HG03175 (cell line): ENCODE data around the gene SUCLG2.
A peak's percentile ranks its signal among the peaks of the same experiment; 100 is the strongest.

Experiments used
- ATAC-seq: cut with Tn5 transposase; IDR thresholded peaks from one replicate; pipeline ENCODE4 v1.9.1; 2021; ENCODE audit warnings: mild to moderate bottlenecking, moderate library complexity; ENCODE audit not compliant: unreplicated experiment

Gene SUCLG2

DNA sequence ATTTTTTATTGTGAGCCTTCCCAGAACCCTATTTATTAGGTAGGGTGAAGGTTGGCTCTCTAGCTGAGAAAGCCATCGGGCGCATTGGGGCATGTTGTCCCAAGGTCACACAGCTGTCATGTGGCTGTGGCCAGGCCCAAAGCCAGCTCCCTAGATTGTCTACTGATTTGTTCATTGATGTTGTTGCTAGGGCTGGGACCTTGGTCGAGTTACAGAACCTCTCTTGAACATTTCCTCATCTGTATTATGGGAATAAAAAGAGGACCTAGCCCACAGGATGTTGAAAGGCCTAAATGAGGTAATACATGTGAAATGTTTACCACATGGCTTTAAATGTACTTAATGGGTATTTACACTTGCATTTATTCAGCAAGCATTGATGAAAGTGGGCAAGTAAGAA is 252.5 kb downstream of the SUCLG2 start:
- no peak for ATAC-seq

DNA sequence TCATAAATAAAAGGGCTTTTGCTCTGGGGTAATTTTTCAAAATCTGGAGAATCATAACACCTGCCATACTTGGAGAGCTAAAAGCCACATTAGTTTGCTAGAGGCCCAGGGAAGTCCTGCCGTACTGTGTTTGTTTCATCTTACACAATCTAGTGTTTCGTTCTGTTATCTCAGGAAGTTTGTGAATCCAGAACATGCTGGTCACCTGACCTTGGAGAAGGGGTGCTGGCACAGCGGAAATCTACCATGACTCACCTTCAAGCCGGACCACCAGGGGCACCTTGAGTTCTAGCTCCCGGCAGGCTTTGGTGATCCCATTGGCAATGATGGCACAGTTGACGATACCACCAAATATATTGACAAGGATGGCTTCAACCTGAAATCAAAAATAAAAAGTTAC is 253.9 kb downstream of the SUCLG2 start:
- ATAC-seq = no peak

DNA sequence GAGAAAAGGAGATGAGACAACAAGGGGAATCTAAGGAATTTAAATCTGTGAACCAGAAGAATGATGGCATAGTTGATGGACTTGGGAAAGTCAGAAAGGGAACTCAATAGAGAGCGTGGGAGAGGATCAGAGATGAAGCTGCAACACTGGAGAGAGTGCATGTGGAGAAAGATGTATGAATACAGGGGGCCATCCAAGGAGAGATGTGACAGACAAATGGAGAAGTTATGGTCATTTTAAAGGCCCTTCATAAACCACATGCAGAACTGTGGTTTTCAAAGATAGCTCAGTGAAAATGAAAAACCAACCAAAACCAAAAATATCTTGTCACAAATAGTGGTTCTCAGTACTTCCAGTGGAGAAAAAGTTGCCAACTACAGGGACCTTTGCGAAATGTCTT is 265.2 kb downstream of the SUCLG2 start:
- peak; percentile 81 for ATAC-seq

DNA sequence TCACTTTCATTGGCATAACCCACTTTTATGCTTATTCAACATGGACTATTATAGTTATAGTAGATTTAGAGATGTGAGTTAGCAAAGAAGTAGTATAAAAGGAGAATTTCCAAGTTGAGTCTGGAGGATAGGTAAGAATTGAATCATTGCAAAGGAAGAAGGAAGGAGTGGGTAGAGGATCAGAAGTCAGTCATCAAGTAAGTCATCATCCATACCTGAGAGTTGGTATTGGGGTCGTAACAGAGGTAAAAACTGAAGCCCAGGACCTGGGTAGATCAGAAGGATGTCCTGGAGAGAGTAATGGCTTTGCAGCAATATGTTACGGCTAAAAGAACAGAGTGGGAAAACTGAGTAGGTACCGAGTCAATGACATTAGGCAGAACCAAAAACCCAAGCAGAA is 265.7 kb downstream of the SUCLG2 start:
- peak; percentile 10 for ATAC-seq

DNA sequence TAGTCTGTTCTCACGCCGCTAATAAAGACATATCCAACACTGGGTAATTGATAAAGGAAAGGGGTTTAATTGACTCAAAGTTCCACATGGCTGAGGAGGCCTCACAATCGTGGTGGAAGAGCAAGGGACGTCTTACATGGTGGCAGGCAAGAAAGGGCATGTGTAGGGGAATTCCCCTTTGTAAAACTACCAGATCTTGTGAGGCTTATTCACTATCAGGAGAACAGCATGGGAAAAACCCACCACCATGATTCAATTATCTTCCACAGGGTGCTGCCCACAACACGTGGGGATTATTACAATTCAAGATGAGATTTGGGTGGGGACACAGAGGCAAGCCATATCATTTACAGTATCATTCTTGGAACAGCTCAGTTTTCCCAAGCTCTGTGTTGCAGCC is 268.0 kb downstream of the SUCLG2 start:
- no peak for ATAC-seq

DNA sequence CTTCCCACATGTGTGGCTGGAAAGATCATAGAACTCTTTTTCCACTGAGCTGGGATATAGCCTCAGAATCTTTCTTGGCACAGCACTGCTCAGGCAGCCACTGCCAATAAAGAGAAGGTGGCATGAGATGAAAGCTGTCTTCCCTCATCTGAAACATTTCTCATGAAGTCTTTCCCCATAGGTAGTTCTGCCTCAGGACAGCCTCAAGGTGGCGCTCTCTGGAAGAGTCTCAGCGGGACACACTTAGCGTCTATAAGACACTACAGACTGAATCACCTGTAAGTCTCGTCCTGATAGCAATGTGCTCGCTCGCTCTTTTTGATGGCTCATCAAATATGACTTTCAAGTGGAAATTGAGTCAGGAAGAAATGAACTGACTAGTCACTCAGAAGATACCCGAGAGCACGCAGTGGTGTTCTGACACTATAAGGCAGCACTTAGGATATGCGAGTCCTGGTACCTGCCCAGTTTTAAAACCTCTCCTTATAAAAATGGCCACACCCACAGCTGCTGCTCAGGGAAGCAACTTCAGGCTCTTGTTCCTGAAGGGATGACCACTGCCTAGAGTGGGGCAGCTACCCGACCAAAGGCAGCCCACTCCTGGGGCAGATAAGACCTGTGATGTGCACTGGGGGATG is 269.5 kb downstream of the SUCLG2 start:
- ATAC-seq = no peak

DNA sequence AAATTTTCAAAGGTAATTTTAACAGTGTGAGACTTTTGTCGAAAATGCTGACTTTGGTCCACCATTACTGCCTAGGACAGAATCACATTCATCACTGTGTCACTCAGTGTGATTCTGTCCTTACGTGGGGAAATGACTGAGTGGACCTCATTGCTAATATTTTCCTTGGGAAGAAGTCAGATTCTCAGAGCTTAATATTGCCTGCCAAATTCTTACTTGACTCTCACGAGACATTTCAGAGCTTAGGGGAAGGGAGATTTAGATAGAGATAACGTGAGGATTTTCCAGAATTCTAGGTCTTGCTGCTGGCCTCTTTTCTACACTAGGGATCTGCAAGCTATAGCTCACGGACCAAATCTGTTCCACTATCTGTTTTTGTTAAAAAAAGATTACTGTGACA is 270.4 kb downstream of the SUCLG2 start:
- no peak for ATAC-seq

DNA sequence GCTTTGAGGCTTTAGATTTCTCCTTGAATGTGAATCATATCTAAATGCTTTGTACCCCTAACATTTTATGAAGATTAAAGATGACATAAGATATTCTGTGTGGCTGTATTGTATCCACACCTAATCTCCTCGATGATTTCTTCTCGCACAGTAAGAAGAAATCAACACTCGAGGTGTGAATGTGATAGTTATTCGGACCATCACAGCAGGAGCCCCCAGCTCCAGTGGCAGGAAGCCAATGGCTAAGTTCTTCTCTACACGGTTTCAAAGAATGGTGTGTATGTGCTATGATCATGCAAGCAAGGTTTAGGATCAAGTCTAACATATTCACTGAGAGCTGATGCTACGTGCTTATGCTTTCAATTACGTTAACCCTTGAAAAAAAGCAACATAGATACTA is 271.0 kb downstream of the SUCLG2 start:
- no peak for ATAC-seq

DNA sequence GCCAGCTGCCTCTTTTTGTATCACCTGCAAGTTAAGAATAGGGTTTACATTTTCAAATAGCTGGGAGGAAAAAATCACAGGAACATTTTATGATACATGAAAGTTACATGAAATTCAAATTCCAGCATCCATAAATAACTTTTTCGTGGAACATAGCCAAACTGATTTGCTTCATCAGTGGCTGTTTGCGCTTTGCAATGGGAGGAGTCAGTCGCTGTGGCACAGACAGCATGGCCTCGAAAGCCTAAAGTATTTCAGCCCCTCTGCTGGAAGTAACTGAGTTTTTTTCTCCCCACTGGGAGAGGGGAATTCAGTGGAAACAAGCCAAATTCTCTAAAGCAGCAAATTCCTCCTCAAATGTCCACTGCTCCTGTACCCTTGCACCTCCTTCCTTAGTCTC is 271.9 kb downstream of the SUCLG2 start:
- ATAC-seq = no peak

DNA sequence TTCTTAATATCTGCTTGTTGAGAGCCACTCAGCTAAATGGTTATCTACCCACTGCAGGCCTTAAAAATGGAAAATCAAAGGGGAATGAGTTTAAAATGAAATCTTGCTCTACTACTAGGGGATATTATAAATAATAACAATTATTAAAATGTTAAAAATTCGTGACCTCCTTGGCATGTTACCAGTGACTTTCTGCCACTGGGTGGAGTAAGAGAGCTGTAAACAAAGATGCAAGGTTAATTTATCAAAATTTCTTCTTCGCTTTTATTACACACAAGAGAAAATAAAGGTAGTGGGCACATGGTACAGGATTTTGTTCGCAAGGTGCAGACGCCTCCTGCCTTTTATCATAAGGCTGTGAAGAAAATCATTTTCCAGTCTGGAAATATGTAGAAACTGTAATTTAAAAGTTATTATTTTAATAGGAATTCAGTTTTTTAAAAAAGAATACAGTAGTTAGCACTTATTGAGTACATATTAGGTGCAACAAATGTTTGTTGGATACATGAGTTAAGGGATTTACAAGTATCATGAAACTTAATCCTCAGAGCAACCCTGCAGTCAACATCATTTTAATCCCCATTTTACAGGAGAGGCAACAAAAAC is 272.6 kb downstream of the SUCLG2 start:
- ATAC-seq = peak; percentile 39

DNA sequence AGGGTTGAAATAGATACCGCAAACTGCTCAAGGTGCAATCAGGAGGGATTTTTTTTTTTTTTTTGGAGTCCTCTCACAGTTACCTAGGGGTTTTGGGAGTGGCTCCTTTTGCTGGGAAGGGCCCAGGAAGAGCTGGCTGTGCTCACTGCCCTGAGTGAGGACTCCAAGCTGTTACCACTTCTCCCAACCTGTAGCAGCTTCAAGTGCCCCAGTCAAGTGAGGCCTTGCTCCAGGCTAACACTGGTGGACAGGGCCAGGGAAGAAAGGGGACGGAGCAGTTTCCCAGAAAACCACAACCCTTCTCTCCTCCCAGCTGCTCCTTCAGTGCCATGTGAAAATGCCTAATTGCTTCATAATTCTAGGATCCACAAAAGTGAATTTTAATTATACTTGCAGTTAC is 274.3 kb downstream of the SUCLG2 start:
- no peak for ATAC-seq

DNA sequence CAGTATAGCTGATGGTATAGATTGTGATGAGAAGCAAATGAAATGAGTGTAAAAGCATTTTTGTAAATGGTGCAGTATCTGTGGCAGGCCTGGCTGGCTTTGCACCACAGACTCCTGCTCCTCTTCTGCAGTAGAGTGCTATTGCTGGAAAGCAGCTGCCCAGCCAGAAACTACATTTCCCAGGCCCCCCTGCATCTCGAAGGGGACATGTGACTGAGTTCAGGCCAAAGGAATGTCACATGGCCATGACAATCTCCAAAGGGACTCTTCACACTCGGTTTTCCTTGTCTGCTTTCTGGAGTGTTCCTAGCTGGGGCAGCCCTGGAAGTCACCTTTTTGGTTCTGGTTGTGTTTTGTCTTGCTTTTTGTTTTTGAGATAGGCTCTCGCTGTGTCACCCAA is 277.1 kb downstream of the SUCLG2 start:
- ATAC-seq = no peak

DNA sequence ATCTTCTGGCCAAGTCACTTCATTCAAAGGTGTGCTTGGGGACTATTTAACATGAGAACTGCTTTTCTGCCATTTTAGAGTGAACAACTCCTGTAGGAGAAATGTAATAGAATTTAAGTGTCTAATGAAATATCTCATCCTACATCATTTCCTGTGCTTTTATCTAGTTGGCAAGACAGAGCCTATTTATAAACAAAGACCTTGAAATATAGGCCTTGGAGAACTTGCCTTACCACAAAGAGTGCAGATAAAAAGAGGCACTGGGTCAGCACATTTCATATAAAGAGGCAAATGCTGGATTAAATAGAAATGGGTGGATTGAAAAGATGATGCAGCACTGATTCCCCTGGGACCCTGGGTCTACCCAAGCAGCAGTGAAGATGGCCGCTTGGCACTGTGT is 278.0 kb downstream of the SUCLG2 start:
- no peak for ATAC-seq

DNA sequence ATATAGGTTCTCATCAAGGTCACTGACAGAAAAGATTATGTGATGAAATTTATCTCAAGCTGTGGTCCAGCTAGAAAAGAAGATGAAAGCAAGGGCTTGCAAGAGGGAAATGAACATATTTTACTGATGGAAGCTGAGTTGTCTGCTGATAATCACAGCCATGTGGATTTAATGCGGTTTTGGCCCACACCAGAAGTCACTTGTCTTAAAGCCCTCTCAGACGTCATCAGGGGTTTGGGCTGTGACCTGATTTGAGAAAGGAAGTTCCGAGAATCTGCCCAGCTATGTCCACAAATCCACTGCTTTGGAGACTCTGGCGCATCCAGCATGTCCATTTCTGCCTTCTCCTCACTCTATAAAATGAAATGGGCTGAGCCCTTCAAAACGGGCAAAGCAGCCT is 278.4 kb downstream of the SUCLG2 start:
- ATAC-seq = no peak

DNA sequence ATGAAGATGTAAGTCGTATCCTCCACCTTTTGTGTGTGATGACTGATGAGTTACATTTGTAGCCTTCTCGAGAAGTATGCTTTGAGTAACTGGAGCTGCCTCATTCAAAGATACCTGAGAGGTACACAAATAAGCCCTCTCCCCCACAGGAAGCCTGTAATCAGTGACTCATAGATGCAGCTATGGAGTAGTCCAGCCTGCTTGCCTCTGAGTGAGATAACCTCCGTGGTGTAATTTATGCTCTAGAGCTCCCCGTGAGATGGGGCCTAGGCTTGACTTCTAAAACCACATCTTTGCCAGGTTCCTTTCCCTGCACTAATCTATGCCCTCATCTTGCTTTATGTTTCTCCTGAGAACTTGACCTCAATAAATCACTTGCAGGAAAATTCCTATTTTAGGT is 291.7 kb downstream of the SUCLG2 start:
- ATAC-seq = no peak

DNA sequence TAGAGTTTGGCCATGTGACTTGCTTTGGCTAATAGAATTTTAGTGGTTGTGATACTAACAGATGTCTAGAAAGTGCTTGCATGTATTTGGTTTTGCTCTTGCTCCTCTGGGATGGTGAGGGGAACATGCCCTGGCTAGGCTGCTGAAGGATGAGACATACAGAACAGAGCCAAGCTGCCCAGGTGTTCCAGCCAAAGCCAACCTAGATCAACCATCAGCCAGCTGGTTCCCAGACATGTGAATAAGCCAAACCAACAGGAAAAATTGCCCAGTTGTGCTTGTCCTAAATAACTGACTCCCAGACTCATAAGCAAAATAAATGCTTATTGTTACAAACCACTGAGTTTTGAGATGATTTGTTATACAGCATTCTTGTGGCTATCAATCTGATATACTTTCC is 292.6 kb downstream of the SUCLG2 start:
- no peak for ATAC-seq

DNA sequence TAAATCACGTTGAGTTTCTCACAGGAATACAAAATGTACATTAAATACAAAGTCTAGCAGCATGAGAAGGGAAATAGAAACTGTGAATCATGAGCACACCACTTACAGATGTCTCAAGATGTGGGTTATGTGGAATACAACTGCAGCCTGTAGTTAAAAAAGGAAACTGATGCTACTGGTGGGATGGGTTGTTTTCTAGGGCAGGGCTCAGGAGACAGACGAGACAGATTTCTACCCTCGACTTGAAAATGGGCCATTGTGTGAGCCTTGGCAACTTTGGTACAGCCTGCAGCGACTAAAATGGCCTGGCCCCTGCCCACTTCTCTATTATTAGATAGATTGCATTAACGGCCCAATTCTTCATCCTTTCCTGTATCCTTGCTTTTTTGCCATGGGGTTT is 293.1 kb downstream of the SUCLG2 start:
- ATAC-seq = no peak

DNA sequence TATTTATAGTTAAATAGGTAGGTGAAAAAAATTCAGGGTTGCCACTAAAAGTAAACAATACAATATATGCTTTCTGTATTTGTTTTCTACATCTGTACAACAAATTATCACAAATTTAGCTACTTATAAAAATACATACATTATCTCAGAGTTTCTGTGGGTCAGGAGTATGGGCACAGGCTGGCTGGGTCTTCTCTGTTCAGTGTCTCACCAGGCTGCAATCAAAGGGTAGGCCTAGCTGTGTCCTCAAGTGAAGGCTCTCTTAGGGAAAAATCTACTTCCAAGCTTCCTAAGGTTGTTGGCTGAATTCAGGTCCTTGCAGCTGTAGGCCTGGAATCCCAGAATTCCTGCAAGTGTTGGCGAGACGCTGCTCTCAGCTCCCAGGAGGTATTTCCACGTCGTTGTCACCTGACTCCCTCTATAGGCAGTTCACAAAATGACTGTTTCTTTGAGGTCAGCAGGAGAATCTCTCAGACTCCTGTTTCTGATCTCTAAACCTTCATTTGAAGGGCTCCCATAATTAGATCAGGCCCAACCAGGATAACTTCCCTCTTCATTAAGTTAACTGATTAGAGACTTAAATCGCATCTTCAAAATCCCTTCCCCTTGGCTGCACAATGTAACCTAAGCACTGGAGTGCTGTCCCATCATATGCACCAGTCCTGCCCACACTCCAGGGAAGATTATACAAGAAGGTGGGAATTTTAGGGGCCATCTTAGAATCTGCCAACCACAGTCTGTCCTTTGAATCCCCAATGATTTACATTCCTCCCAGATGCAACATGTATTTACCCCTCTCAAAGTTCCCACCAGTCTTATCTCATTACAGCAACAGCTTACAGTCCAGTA is 296.6 kb downstream of the SUCLG2 start:
- peak; percentile 67 for ATAC-seq

DNA sequence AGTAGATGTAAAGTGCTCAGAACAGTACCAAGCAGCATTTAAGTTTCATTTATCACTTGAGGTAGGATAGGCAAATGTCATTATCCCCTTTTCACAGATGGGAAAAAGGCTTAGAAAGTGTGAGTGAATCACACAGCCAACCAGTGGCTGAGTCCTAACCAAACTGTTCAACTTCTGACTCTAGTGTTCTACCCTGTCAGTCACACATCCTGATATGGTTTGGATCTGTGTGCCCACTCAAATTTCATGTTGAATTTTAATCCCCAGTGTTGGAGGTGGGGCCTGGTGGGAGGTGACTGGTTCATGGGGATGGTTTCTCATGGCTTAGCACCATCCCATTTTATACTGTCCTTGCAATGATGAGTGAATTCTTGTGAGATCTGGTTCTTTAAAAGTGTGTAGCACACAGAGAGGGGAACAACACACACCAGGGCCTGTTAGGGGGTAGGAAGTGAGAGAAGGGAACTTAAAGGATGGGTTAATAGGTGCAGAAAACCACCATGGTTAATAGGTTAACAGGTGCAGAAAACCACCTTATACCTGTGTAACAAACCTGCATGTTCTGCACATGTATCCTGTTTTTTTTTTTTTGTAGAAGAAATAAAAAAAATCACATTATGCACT is 304.7 kb downstream of the SUCLG2 start:
- ATAC-seq = peak; percentile 90

DNA sequence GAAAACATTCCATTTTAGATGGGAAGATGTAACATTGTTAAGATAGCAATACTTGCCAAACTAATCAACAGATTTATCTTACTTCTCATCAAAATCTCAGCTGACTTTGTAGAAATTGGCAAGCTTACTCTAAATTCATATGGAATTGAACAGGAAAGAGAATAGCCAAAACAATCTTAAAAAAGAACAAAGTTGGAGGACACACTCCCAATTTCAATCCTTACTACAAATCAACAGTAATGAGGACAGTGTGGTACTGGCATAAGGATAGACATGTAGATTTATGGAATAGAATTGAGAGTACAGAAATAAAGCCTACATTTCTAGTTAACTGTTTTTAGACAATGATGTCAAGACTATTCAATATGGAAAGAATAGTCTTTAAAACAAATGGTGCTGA is 308.3 kb downstream of the SUCLG2 start:
- no peak for ATAC-seq

DNA sequence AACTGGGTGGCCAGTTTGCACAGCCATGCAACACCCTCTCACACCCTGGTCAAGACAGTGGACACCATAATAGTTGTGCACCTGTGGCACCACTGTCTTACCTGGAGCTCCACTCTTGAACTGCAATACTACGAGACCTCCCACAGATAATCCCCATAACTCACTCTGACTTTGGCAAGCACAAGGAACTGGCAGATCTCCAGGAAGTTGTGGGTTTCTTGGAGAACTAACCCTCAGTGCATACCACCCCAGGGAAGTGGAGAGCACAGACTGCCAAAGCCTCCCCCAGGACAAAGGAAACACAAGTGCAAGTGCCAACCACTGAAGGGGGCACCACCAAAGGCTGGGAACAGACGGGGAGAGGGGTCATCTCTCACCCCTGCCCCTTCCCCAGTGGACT is 318.6 kb downstream of the SUCLG2 start:
- ATAC-seq = no peak

DNA sequence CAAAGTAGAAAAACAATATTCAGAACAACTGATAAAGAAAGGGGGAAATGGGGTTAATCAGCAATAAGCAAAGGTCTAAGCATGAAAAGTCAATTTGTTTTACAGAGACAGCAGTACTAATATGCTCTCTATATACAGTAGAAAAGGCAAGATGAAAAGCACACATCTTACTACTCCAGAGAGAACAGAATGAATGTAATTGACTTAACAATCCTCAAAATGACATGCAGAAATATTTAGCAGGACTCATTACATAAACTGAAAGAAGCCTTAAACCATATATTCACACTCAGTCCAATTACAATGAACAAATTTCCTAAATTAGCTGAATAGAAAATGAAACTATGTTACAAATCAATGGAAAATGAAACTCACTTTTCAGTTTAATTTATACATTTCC is 319.8 kb downstream of the SUCLG2 start:
- ATAC-seq = no peak
